CD4-positive, alpha-beta T cell (primary cell): Measurements from ENCODE around the gene USP37. TPM values are rescaled to one million over a fixed set of nuclear protein-coding genes. Genes with fewer than 3 reads are reported as not detected.
A peak's percentile ranks its signal among the peaks of the same experiment; 100 is the strongest.

ENCODE experiments used
- ATAC-seq: fragments of 200-7000 bp; cut with Tn5 transposase; one replicate; pipeline ENCODE4 v1.10.0; 2022; ENCODE audit warnings: mild to moderate bottlenecking; ENCODE audit not compliant: poor library complexity
- CTCF ChIA-PET: fragments of 350-600 bp; sonication (Branson Sonifier 250); formaldehyde crosslinking; loops from one replicate; lab custom pipeline; 2021; ENCODE audit warnings: antibody characterized with exemption, inconsistent platforms; lab: Charles Lee
- POLR2A ChIA-PET: fragments of 350-600 bp; sonication (Branson Sonifier 250); formaldehyde crosslinking; loops from one replicate; lab custom pipeline; 2021; ENCODE audit warnings: antibody characterized with exemption, inconsistent platforms; lab: Charles Lee
- DNase-seq, 14 experiments: peaks; one replicate each; pipeline ENCODE4 v3.0.0-alpha.2; 2013 to 2020; ENCODE audit warnings: mixed read lengths in 2 of 14
- H3K27ac ChIP-seq, 2 donors: one replicate each; pipeline versions ENCODE4 v1.5.1 to v1.7.0; 2013; ENCODE audit warnings: low read length in 2 of 2, low read depth in 1 of 2, mild to moderate bottlenecking in 1 of 2
- H3K27me3 ChIP-seq, 2 experiments: 1 replicate in 1 of 2; 2 replicates in 1 of 2; pipeline versions ENCODE4 v1.6.1 to v1.7.0; 2013; ENCODE audit warnings: low read length in 2 of 2, control low read depth in 1 of 2, mild to moderate bottlenecking in 1 of 2, moderate library complexity in 1 of 2; ENCODE audit not compliant: insufficient read depth in 2 of 2, control insufficient read depth in 1 of 2
- H3K36me3 ChIP-seq: one replicate; pipeline ENCODE4 v1.6.1; 2013; ENCODE audit warnings: low read length, control low read depth; ENCODE audit not compliant: insufficient read depth
- H3K4me1 ChIP-seq: one replicate; pipeline ENCODE4 v1.6.1; 2013; ENCODE audit warnings: low read length, control low read depth; ENCODE audit not compliant: insufficient read depth
- H3K4me3 ChIP-seq: one replicate; pipeline ENCODE4 v1.5.1; 2013; ENCODE audit warnings: mild to moderate bottlenecking, low read length, moderate library complexity
- H3K9me3 ChIP-seq, 2 experiments: 1 replicate in 1 of 2; 2 replicates in 1 of 2; pipeline versions ENCODE4 v1.6.1 to v1.7.0; 2013; ENCODE audit warnings: low read length in 2 of 2, mild to moderate bottlenecking in 2 of 2, control low read depth in 1 of 2, moderate library complexity in 1 of 2; ENCODE audit not compliant: control insufficient read depth in 1 of 2, insufficient read depth in 1 of 2
- H3K27ac Mint-ChIP-seq: one replicate; pipeline ENCODE4 v1.8.0; 2020; ENCODE audit warnings: mixed read lengths
- H3K27me3 Mint-ChIP-seq: one replicate; pipeline ENCODE4 v1.8.0; 2021; ENCODE audit warnings: mixed read lengths
- H3K36me3 Mint-ChIP-seq: one replicate; pipeline ENCODE4 v1.8.0; 2021; ENCODE audit warnings: low read depth, mixed read lengths
- H3K4me1 Mint-ChIP-seq: one replicate; pipeline ENCODE4 v1.8.0; 2021; ENCODE audit warnings: low read depth, mixed read lengths
- H3K4me3 Mint-ChIP-seq: one replicate; pipeline ENCODE4 v1.8.0; 2020; ENCODE audit warnings: mild to moderate bottlenecking, mixed read lengths
- H3K9me3 Mint-ChIP-seq: one replicate; pipeline ENCODE4 v1.8.0; 2020; ENCODE audit warnings: mixed read lengths
- CTCF ChIP-seq: fragments of 200-600 bp; IDR thresholded peaks from one replicate; pipeline ENCODE4 v1.8.0; 2022; ENCODE audit warnings: antibody characterized with exemption, mild to moderate bottlenecking
- intact Hi-C, 2 experiments: fragments of 100-400 bp; cut with DNase I in 1 of 2; cut with micrococcal nuclease in 1 of 2; formaldehyde crosslinking; loops; one replicate each; pipeline versions ENCODE4 v1.15.1 to v1.9.0; 2023 to 2025; cut with DNase I, micrococcal nuclease
- total RNA-seq, 174 experiments: library from RNA in 2 of 174; stranded (reverse) in 2 of 174; gene quantifications; one replicate each; pipeline ENCODE4 v1.2.3 and lab custom pipeline; 2021 to 2026

USP37 gene
- total RNA-seq, 2 experiments from 2014 or later, result 20.2 to 24.4 TPM

GRCh38 chr2:218472988-218473387, 95.2 kb downstream of the USP37 start:
- Histone ChIP-seq H3K27ac (no peak overlapping the region), H3K9me3 (no peaks in the 10 kb centered on the region), H3K27me3 (no peaks in the 10 kb centered on the region), H3K36me3 (peaks cover 48% of the 10 kb centered on the region), H3K4me3 (no peak overlapping the region), H3K4me1 (no peaks in the 10 kb centered on the region)
- no peak for DNase-seq
- TF ChIP-seq CTCF, result no peak
- ChIA-PET POLR2A (no interaction called here), CTCF (no interaction called here)
- H3K27ac Mint-ChIP-seq, result no peak overlapping the region
- H3K4me1 Mint-ChIP-seq, result no peaks in the 10 kb centered on the region
- H3K27me3 Mint-ChIP-seq, result no peaks in the 10 kb centered on the region
- H3K4me3 Mint-ChIP-seq, result no peak overlapping the region
- no peak for ATAC-seq
- peaks cover 69% of the 10 kb centered on the region for H3K36me3 Mint-ChIP-seq
- no peaks in the 10 kb centered on the region for H3K9me3 Mint-ChIP-seq
- intact Hi-C loops, result no loop called here

- Mint-ChIP-seq H3K27ac (no peak overlapping the region), H3K36me3 (peaks cover 60% of the 10 kb centered on the region), H3K4me1 (no peaks in the 10 kb centered on the region), H3K9me3 (no peaks in the 10 kb centered on the region), H3K4me3 (no peak overlapping the region), H3K27me3 (no peaks in the 10 kb centered on the region)
- Histone ChIP-seq H3K4me1 (no peaks in the 10 kb centered on the region), H3K27ac (no peak overlapping the region), H3K27me3 (no peaks in the 10 kb centered on the region), H3K36me3 (peaks cover 43% of the 10 kb centered on the region), H3K9me3 (no peaks in the 10 kb centered on the region), H3K4me3 (no peak overlapping the region)
- POLR2A ChIA-PET, result no interaction called here
- no peak for TF ChIP-seq CTCF
- DNase-seq (peak in 2 of 14 experiments; percentile 32 to 46), ATAC-seq (no peak)
- CTCF ChIA-PET, result no interaction called here
- intact Hi-C loops, result no loop called here
These were observed 96.2 kb downstream of the USP37 start for GRCh38 chr2:218471982-218472381.

- no peaks in the 10 kb centered on the region for H3K27me3 Mint-ChIP-seq
- ATAC-seq (no peak), DNase-seq (no peak)
- H3K4me3 Mint-ChIP-seq, result no peak overlapping the region
- CTCF ChIA-PET, result no interaction called here
- intact Hi-C loops, result no loop called here
- POLR2A ChIA-PET, result no interaction called here
- H3K4me1 Mint-ChIP-seq, result peaks cover 4% of the 10 kb centered on the region
- H3K27ac Mint-ChIP-seq, result peak overlapping the region; percentile 32
- H3K4me1 ChIP-seq, result no peaks in the 10 kb centered on the region
- no peaks in the 10 kb centered on the region for H3K9me3 Mint-ChIP-seq
- H3K27me3 ChIP-seq, result no peaks in the 10 kb centered on the region
- H3K9me3 ChIP-seq, result no peaks in the 10 kb centered on the region
- no peak overlapping the region for H3K4me3 ChIP-seq
- peaks cover 34% of the 10 kb centered on the region for H3K36me3 ChIP-seq
- no peak for TF ChIP-seq CTCF
- H3K27ac ChIP-seq, result no peak overlapping the region
- peaks cover 55% of the 10 kb centered on the region for H3K36me3 Mint-ChIP-seq
These were observed 97.1 kb downstream of the USP37 start for GRCh38 chr2:218471036-218471435.
